Muscle layer of colon (tissue), 2 donors: ENCODE results near the gene MTCH1.
A peak's percentile ranks its signal among the peaks of the same experiment; 100 is the strongest.
"Not testable (repeated sequence)": the region's sequence is repeated elsewhere in the genome, so short reads cannot be mapped to it uniquely, and the experiment has no call there.

Source experiments
- H3K27ac ChIP-seq: one replicate; pipeline ENCODE4 v1.7.0; 2013; ENCODE audit warnings: low read depth, mild to moderate bottlenecking, low read length, moderate library complexity
- H3K27me3 ChIP-seq, 2 donors: one replicate each; pipeline ENCODE4 v1.7.0; 2013; ENCODE audit warnings: low read length in 2 of 2, mild to moderate bottlenecking in 2 of 2; ENCODE audit not compliant: insufficient read depth in 2 of 2, control insufficient read depth in 1 of 2
- H3K36me3 ChIP-seq: one replicate; pipeline ENCODE4 v1.7.0; 2013; ENCODE audit warnings: mild to moderate bottlenecking, low read length; ENCODE audit not compliant: insufficient read depth
- H3K4me1 ChIP-seq: one replicate; pipeline ENCODE4 v1.7.0; 2013; ENCODE audit warnings: mild to moderate bottlenecking, low read length; ENCODE audit not compliant: insufficient read depth
- H3K4me3 ChIP-seq, 2 donors: one replicate each; pipeline ENCODE4 v1.7.0; 2013; ENCODE audit warnings: low read length in 2 of 2, low read depth in 1 of 2, mild to moderate bottlenecking in 1 of 2, moderate library complexity in 1 of 2
- H3K9ac ChIP-seq: one replicate; pipeline ENCODE4 v1.7.0; 2013; ENCODE audit warnings: low read length
- H3K9me3 ChIP-seq: one replicate; pipeline ENCODE4 v1.7.0; 2013; ENCODE audit warnings: mild to moderate bottlenecking, low read length
- donor health status: abdominal sarcoma.
- donor health status: Adenocarcinoma of cecum.

Gene MTCH1

DNA sequence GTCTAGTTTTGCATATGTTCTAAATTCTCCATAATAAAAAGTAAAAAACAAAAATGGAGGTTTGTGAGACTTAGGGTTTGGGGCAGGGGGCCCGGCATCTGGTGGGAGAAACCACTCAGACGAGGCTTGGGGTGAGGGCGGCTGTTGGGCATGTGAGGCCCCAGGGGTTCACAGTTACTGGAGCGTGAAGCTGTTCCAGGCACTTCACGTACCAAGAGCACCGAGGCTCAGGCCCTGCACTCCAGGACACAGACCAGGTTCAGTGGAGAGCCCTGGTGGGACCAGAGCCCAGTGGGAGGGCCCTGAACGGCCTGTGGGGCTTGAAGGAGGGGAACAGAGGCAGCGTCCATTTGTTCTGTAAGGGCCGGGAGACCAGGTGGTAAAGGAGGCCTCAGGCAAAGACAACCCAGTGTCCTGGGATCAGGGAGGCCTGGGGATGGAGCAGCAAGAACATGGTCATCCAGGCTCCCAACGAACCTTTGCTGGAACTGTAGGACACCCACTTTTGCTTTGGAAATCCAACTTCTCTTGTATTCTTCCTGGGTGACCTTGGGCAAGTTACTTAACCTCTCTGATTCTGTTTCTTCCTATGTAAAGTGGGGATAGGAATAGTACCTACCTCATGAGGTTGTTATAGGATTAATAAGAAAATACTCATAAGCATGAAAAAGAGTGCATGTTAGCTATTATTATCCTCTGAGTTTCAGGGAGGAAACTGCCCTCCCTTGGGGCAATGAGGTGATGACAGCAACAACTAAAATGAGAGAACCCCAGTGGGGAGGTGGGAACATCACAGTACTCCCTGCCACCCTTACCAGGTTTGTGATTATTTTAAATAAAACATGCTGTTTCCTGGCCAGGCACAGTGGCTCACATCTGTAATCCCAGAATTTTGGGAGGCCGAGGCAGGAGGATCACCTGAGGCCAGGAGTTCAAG lies 18.3 kb upstream of the MTCH1 start:
- Histone ChIP-seq H3K27me3 (no peaks in the 10 kb centered on the region), H3K27ac (no peak overlapping the region), H3K4me1 (no peaks in the 10 kb centered on the region), H3K4me3 (no peak overlapping the region), H3K9me3 (no peaks in the 10 kb centered on the region), H3K36me3 (no peaks in the 10 kb centered on the region), H3K9ac (no peak overlapping the region)

DNA sequence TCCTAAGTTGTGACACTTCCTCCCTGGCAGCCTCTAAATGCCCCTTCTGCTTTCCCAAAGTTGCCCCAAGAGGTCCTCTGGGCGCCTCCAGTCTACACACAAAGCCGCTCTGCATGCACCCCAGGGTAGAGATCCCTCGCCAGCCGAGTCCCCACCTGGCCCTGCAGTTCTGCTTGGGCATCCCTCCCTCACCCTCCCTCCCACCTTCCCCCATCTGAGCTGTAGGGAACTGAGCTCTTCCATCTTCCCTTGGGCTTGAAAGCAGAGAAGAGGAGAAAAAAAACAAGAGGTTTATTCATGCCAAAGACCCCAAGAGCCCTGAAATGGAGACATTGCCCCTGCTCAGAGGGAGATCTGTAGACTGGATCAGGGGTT lies 13.7 kb upstream of the MTCH1 start:
- no peaks in the 10 kb centered on the region for H3K9me3 ChIP-seq
- no peak overlapping the region for H3K27ac ChIP-seq
- H3K4me3 ChIP-seq: no peak overlapping the region

GRCh38 chr6:36999061-36999750 lies 13.2 kb upstream of the MTCH1 start:
- Histone ChIP-seq H3K9ac (no peak overlapping the region), H3K27me3 (no peaks in the 10 kb centered on the region), H3K36me3 (no peaks in the 10 kb centered on the region), H3K4me1 (peaks cover 20% of the 10 kb centered on the region), H3K9me3 (no peaks in the 10 kb centered on the region), H3K27ac (peak overlapping the region; percentile 73), H3K4me3 (no peak overlapping the region)

More for the DNA sequence above, 13.7 kb upstream of the MTCH1 start:
- Histone ChIP-seq H3K36me3 (no peaks in the 10 kb centered on the region), H3K4me1 (peaks cover 20% of the 10 kb centered on the region), H3K9ac (no peak overlapping the region), H3K27me3 (no peaks in the 10 kb centered on the region)

- peak overlapping the region in 1 of 2 donors; percentile 20 for H3K4me3 ChIP-seq
- H3K36me3 ChIP-seq: no peaks in the 10 kb centered on the region
- H3K4me1 ChIP-seq: peaks cover 20% of the 10 kb centered on the region
Observed at GRCh38 chr6:36998723-36999038, 12.7 kb upstream of the MTCH1 start.

DNA sequence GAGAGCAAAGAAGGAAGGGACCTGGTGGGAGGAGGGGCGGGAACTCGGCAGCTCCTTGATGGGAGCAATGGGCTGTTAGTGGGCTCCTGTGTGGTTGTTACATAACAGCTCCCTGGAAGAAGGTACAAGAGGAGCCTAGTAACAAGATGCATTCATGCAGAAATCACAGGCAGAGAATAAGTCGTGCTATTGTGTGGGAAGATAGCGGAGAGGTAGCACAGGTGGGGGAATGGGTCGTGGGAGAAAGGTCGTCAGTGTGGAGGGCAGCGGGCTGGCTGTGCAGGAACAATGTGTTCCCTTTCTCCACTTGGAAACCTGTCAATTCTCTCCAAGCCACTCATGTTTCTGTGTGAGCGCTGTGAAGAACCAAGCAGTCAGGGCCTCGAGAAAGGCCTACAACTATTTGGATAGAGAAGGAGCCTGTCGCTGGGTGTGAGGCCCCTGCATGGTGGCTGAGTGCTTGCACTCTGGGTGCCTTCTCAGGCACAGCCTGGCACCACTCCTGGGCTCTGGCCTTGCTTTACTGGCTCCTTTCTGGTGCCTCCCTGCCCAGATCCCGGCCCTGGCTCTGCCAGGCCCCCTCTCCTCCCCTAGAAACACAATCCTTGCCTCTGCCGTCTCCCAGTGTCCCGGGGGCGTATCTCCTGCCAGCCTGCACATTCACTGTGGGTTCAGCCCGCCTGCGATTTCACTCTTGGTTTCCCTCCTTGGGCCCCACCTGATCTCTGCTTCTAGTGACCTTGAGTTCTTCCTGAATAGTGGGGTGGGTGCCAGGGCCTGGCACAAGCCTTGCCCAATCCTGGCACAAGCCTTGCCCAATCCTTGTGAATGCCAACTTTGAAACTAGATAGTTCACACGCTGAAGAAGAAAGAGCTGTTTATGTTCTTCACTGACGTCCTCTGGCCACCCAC lies 12.1 kb upstream of the MTCH1 start:
- H3K4me3 ChIP-seq: no peak overlapping the region
- H3K9me3 ChIP-seq: no peaks in the 10 kb centered on the region
- H3K27ac ChIP-seq: peak overlapping the region; percentile 77
- H3K27me3 ChIP-seq: no peaks in the 10 kb centered on the region
- H3K9ac ChIP-seq: no peak overlapping the region
- H3K4me1 ChIP-seq: peaks cover 20% of the 10 kb centered on the region
- no peaks in the 10 kb centered on the region for H3K36me3 ChIP-seq

More at GRCh38 chr6:36998723-36999038, 12.7 kb upstream of the MTCH1 start:
- H3K27ac ChIP-seq: peak overlapping the region; percentile 73
- no peaks in the 10 kb centered on the region for H3K27me3 ChIP-seq
- no peak overlapping the region for H3K9ac ChIP-seq
- no peaks in the 10 kb centered on the region for H3K9me3 ChIP-seq

- not testable (repeated sequence) for H3K9me3 ChIP-seq, H3K4me3 ChIP-seq, H3K27me3 ChIP-seq, H3K9ac ChIP-seq, H3K36me3 ChIP-seq, H3K27ac ChIP-seq
- peaks cover 15% of the 10 kb centered on the region for H3K4me1 ChIP-seq
Observed at GRCh38 chr6:36990401-36990800, 4.4 kb upstream of the MTCH1 start.

GRCh38 chr6:36989264-36989663 lies 3.3 kb upstream of the MTCH1 start:
- H3K27me3 ChIP-seq: no peaks in the 10 kb centered on the region
- H3K36me3 ChIP-seq: no peaks in the 10 kb centered on the region
- H3K27ac ChIP-seq: no peak overlapping the region
- H3K4me1 ChIP-seq: peaks cover 25% of the 10 kb centered on the region
- no peak overlapping the region for H3K9ac ChIP-seq
- no peak overlapping the region for H3K4me3 ChIP-seq
- H3K9me3 ChIP-seq: no peaks in the 10 kb centered on the region

- Histone ChIP-seq H3K4me1 (peaks cover 46% of the 10 kb centered on the region), H3K27ac (peak overlapping the region; percentile 95), H3K9me3 (no peaks in the 10 kb centered on the region)
Observed at GRCh38 chr6:36986704-36987047, 680 bp upstream of the MTCH1 start.

GRCh38 chr6:36985417-36985807 lies 584 bp downstream of the MTCH1 start:
- Histone ChIP-seq H3K27me3 (no peaks in the 10 kb centered on the region), H3K4me1 (peaks cover 56% of the 10 kb centered on the region), H3K4me3 (peak overlapping the region; percentile 62 to 75), H3K27ac (peak overlapping the region; percentile 95), H3K9ac (peak overlapping the region; percentile 82), H3K9me3 (no peaks in the 10 kb centered on the region), H3K36me3 (peaks cover 5% of the 10 kb centered on the region)

More at GRCh38 chr6:36986704-36987047, 680 bp upstream of the MTCH1 start:
- H3K9ac ChIP-seq: peak overlapping the region; percentile 86
- peak overlapping the region; percentile 52 to 75 for H3K4me3 ChIP-seq
- no peaks in the 10 kb centered on the region for H3K27me3 ChIP-seq
- no peaks in the 10 kb centered on the region for H3K36me3 ChIP-seq

DNA sequence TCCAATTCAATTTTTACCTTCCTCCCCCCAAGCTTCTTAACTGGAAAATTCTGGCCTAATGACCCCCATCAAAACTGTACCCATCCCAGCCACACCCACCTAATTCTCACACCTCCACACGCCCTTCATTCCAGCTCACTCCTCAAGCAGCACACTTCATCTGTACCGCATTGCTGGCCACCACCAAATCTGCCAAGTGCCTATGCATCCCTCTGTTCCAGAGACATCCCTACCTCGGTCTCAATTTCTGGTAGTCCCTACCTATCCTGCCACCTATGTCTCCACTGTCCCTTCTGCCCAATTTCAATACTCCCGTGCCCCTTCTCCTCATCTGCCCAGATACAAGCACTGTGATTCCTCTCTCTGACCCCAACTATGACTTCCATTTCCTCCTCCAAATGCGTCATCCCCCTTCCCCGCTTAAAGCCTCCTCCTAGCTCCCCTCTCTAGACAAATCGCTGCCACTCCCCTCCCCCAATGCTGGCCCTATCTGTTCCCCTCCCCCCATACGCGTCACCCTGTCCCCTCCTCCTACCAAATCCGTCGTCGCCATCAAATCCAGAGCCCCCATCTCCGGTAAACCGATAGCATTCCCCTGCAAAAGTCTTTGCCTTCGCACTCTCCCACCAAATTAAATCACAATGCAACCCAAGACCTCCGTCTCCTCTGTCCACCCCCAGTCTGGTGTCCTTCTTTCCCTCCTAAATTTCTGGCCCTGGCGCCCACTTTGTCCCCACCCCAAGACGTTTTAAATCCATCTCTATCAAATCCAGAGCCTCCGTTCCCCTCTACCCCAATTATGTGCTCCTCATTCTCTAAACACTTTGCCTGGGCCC lies 1.2 kb downstream of the MTCH1 start:
- peak overlapping the region; percentile 62 to 75 for H3K4me3 ChIP-seq
- peaks cover 62% of the 10 kb centered on the region for H3K4me1 ChIP-seq

More for the DNA sequence above, 1.2 kb downstream of the MTCH1 start:
- H3K9ac ChIP-seq: peak overlapping the region; percentile 82
- H3K36me3 ChIP-seq: peaks cover 6% of the 10 kb centered on the region
- H3K27ac ChIP-seq: peak overlapping the region; percentile 95
- no peaks in the 10 kb centered on the region for H3K9me3 ChIP-seq
- H3K27me3 ChIP-seq: no peaks in the 10 kb centered on the region
